Right ventricle myocardium inferior (tissue), 1 donor: ENCODE results near the gene NECTIN1. TPM values are rescaled to one million over a fixed set of nuclear protein-coding genes. Genes with fewer than 3 reads are reported as not detected.

Experiments
- ATAC-seq: fragments of 200-7000 bp; cut with Tn5 transposase; one replicate; pipeline ENCODE4 v1.9.1; 2020; ENCODE audit warnings: mild to moderate bottlenecking, moderate library complexity
- DNase-seq: peaks from one replicate; pipeline ENCODE4 v3.0.0; 2021; ENCODE audit errors: missing footprints
- intact Hi-C: fragments of 100-400 bp; cut with DNase I; formaldehyde crosslinking; loops from one replicate; pipeline ENCODE4 v1.11.0; 2022
- total RNA-seq: library from RNA; stranded (reverse); fragmentation: NEBNext Ultra II Directional; extraction: Animal tissue kit (Norgen Biotek cat#: 25700); gene quantifications from one replicate; pipeline ENCODE4 v1.2.1, GENCODE V29; 2021
- donor health status: DM: no; HTN: yes; CAD: no; lungs with severe emphysema.

Gene NECTIN1
- total RNA-seq, 1 donor from 2014 or later = 20.0 TPM

GRCh38 chr11:119739975-119740374 is 11.0 kb upstream of the NECTIN1 start:
- intact Hi-C loops = loop anchor here (10.0 kb wide), 1 partner anchor 255 kb away; no protein-coding TSS in a partner anchor
- DNase-seq (no peak), ATAC-seq (no peak)

GRCh38 chr11:119739021-119739703 is 10.2 kb upstream of the NECTIN1 start:
- intact Hi-C loops = loop anchor here (10.0 kb wide), 1 partner anchor 254 kb away; no protein-coding TSS in a partner anchor
- DNase-seq (no peak), ATAC-seq (no peak)

- no peak for DNase-seq
- intact Hi-C loops = loop anchor here (10.0 kb wide), 1 partner anchor 253 kb away; no protein-coding TSS in a partner anchor
Measured at GRCh38 chr11:119738059-119738439, 9.0 kb upstream of the NECTIN1 start.

GRCh38 chr11:119737366-119738058 is 8.5 kb upstream of the NECTIN1 start:
- no peak for DNase-seq
- no peak for ATAC-seq
- intact Hi-C loops = loop anchor here (10.0 kb wide), 1 partner anchor 253 kb away; no protein-coding TSS in a partner anchor

More at GRCh38 chr11:119738059-119738439, 9.0 kb upstream of the NECTIN1 start:
- no peak for ATAC-seq

GRCh38 chr11:119734788-119735187 is 5.8 kb upstream of the NECTIN1 start:
- DNase-seq (no peak), ATAC-seq (no peak)
- intact Hi-C loops = loop anchor here (10.0 kb wide), 1 partner anchor 250 kb away; no protein-coding TSS in a partner anchor

GRCh38 chr11:119730789-119731386 is 1.9 kb upstream of the NECTIN1 start:
- intact Hi-C loops = loop anchor here (10.0 kb wide), 1 partner anchor 246 kb away; no protein-coding TSS in a partner anchor
- no peak for ATAC-seq
- DNase-seq = no peak

GRCh38 chr11:119729951-119730613 is 1.1 kb upstream of the NECTIN1 start:
- DNase-seq (peak; percentile 86), ATAC-seq (peak; percentile 72)
- intact Hi-C loops = loop anchor here (1.0 to 10.0 kb wide), 3 partner anchors 64 to 377 kb away; no protein-coding TSS in a partner anchor

GRCh38 chr11:119729581-119729927 is 554 bp upstream of the NECTIN1 start:
- DNase-seq = no peak
- ATAC-seq = peak; percentile 20
- intact Hi-C loops = loop anchor here (1.0 to 5.0 kb wide), 2 partner anchors 63 to 378 kb away; no protein-coding TSS in a partner anchor

- DNase-seq (no peak), ATAC-seq (no peak)
- intact Hi-C loops = loop anchor here (5.0 kb wide), 1 partner anchor 379 kb away; no protein-coding TSS in a partner anchor
Measured at GRCh38 chr11:119728211-119728626, 781 bp downstream of the NECTIN1 start.

GRCh38 chr11:119727523-119728151 is 1.4 kb downstream of the NECTIN1 start:
- DNase-seq (no peak), ATAC-seq (peak; percentile 14)
- intact Hi-C loops = loop anchor here (5.0 kb wide), 1 partner anchor 380 kb away; no protein-coding TSS in a partner anchor

GRCh38 chr11:119726585-119727522 is 2.1 kb downstream of the NECTIN1 start:
- intact Hi-C loops = loop anchor here (5.0 kb wide), 1 partner anchor 380 kb away; no protein-coding TSS in a partner anchor
- DNase-seq (no peak), ATAC-seq (no peak)

- intact Hi-C loops = loop anchor here (5.0 kb wide), 1 partner anchor 381 kb away; no protein-coding TSS in a partner anchor
- DNase-seq (no peak), ATAC-seq (no peak)
Measured at GRCh38 chr11:119726150-119726553, 2.8 kb downstream of the NECTIN1 start.

GRCh38 chr11:119724956-119725355 is 4.0 kb downstream of the NECTIN1 start:
- ATAC-seq (no peak), DNase-seq (peak; percentile 15)
- intact Hi-C loops = loop anchor here (5.0 kb wide), 1 partner anchor 382 kb away; no protein-coding TSS in a partner anchor

- intact Hi-C loops = no loop called here
- no peak for ATAC-seq
Measured at GRCh38 chr11:119723952-119724325, 5.1 kb downstream of the NECTIN1 start.

GRCh38 chr11:119723243-119723951 is 5.6 kb downstream of the NECTIN1 start:
- ATAC-seq (no peak), DNase-seq (peak; percentile 37)
- intact Hi-C loops = no loop called here

More at GRCh38 chr11:119723952-119724325, 5.1 kb downstream of the NECTIN1 start:
- DNase-seq = peak; percentile 35

- ATAC-seq (no peak), DNase-seq (peak; percentile 51)
- intact Hi-C loops = no loop called here
Measured at GRCh38 chr11:119722281-119722794, 6.7 kb downstream of the NECTIN1 start.
